GM13976 (cell line): ENCODE measurements around the gene HOXA5.

Experiments
- DNase-seq: peaks from one replicate; pipeline ENCODE4 v3.0.0; 2012; ENCODE audit warnings: low spot score
- in situ Hi-C: fragments of 300-500 bp; cut with MboI; formaldehyde crosslinking; loops from one replicate; pipeline ENCODE4 v1.12.0; 2022; ENCODE audit warnings: low sequenced_read_pairs, mixed read lengths, inconsistent platforms; ENCODE audit not compliant: unreplicated experiment
- TF ChIP-seq, protein P1 (sequence below): IDR thresholded peaks from 2 replicates; pipeline ENCODE4 v1.5.1; 2012; ENCODE audit warnings: borderline replicate concordance, mild to moderate bottlenecking; ENCODE audit not compliant: insufficient read depth; ENCODE audit errors: extremely low read depth, missing control alignments, control extremely low read depth

The HOXA5 gene

DNA sequence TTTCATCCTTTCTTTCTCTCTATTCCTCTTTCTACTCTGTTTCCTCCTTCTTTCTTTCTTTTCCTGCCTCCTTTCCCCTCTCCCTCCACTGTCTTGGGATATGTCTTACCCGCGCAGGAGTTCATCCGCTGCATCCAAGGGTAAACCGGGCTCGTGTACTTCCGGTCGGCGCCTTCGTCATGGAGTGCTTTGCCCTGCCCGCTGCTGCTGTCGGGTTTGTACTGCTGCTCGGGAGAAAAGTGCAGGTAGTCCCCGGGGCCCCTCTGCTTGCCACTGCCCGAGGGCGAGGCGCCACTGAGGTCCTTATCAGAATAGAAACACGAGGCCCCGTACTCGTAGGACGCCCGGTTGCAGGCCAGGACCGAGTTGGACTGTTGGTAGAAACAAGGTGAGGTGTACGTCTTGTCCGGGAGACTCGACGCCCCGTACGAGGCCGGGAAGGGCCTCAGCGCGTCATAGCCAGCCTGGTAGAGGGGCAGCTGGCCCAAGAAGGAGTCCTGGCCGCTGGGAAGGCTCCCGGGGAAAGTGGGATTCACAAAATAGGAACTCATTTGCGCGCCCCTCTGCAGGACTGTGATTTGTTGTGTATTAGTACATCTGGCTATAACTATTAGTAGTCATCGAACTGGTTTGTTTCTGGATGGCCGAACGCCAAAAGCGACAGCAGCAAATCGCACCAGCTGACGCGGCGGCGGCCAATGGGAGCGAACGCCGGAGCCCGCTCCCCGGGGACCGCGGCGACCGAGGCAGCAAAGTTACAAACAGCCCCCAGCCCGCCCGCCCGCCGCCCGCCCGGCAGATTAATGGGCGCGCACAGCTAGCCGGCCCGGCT is 3.9 kb upstream of the HOXA5 start, which contains the start of gene HOXA6:
TSS of gene HOXA6 (minus strand) at position 576 of the 832 bp plus-strand sequence. CDS start at position 551, 25 bp downstream.
- TF ChIP-seq, protein P1, sequence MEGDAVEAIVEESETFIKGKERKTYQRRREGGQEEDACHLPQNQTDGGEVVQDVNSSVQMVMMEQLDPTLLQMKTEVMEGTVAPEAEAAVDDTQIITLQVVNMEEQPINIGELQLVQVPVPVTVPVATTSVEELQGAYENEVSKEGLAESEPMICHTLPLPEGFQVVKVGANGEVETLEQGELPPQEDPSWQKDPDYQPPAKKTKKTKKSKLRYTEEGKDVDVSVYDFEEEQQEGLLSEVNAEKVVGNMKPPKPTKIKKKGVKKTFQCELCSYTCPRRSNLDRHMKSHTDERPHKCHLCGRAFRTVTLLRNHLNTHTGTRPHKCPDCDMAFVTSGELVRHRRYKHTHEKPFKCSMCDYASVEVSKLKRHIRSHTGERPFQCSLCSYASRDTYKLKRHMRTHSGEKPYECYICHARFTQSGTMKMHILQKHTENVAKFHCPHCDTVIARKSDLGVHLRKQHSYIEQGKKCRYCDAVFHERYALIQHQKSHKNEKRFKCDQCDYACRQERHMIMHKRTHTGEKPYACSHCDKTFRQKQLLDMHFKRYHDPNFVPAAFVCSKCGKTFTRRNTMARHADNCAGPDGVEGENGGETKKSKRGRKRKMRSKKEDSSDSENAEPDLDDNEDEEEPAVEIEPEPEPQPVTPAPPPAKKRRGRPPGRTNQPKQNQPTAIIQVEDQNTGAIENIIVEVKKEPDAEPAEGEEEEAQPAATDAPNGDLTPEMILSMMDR = no peak
- in situ Hi-C loops = no loop called here
- no peak for DNase-seq

DNA sequence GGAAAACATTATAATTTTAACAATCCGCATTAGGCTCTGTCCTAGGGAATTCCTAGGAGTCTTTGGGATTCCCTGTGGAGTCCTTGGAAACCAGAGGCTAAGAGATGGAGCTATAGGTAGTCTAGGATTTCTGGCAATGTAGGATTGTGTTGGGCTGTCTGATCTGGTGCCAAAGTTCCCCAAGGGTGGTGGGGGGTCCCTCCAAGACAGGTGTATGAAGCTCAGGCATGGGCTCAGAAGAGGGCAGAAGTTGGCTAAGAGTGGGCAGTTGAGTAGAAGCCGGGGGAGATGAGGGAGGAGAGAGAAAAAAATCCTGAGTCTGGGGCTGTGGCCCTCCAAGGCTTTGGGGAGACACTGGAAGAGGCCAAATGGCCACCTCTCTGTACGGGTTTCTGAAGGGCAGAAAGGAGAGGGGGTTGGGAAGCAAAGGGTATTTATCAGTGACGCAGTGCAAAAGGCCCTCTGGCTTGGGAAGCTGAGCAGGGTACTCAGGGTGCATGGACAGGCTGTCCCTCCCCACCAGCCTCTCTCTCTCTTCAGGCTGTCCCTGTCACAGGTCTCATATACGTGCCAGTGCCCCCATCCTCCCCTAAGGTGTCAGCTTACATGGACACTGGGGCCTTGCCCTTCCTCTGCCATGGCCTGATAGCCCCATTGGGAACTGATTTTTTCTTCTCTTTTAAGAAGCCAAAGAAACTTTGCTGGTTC is 3.2 kb upstream of the HOXA5 start:
- in situ Hi-C loops = no loop called here
- TF ChIP-seq, protein P1 = no peak
- no peak for DNase-seq

DNA sequence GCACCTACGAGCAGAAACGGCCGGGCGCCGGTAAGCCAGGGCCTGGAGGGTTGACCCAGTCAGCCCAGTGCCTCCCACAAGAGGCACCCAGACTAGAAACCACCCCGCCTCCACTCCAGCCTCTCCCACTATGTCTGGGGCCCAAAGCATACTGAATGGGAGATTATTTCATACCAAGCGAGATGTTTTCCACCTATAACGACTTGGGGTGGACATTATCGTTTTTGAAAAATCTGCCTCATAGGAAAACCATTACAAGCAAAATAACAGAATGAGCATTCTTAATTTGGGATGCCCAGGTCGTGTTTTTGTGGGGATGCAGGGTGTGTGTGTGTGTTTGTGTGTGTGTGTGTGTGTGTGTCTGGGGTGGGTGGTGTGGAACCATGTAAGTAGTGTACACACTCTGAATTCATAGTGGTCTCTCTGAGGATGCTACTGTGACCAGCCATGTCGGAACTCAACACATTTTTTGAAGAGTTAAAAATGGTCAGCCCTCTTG is 2.5 kb upstream of the HOXA5 start:
- in situ Hi-C loops = no loop called here
- TF ChIP-seq, protein P1 = no peak
- DNase-seq = no peak

DNA sequence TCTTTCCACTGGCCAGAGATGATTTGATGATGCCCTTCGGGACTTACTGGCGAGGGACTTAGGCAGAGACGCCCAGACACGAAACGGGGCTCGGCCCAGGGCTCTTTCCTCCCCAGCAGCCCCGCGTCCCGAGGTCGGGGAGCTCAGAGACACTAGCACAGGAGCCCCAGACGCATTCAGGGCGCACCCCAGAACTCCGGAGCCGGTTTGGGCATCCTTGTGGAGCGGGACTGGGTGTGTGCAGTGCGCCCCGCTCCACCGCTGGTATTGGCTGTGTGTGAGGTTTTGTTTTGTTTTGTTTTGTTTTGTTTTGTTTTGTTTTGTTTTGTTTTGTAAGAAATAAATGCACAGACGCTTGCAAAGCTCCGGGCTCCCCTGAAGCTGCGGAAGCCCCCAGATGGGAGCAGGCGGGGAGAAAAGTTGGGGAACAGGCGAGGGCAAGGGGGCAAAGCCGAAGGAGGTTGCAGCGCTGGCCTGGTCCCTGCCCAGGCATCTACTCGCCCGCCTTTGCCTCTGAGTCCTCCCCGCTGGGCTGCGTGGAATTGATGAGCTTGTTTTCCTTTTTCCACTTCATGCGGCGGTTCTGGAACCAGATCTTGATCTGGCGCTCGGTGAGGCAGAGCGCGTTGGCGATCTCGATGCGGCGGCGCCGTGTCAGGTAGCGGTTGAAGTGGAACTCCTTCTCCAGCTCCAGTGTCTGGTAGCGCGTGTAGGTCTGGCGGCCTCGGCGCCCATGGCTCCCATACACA is 1.9 kb upstream of the HOXA5 start:
- peak; percentile 20 for DNase-seq
- in situ Hi-C loops = no loop called here
- TF ChIP-seq, protein P1 = no peak

DNA sequence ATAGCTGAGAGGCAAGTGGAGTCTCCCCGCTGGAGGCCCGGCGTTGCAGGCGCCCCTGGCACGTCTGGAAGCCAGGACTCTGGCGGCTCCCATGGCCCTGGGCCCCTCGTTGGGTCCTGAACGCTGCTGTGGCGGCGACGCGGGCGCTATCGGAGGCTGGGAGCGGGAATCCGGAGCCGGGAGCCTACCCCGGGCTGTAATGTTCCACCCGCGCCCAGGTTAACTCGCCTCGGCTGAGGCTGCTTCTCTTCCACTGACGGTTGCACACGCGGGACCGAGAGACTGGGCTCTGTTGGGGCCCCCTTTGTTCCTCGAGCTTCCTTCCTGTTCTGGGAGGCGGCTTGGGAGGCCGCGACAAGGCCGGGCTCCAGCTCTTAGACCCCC is 1.3 kb upstream of the HOXA5 start:
- TF ChIP-seq, protein P1 = no peak
- in situ Hi-C loops = no loop called here
- no peak for DNase-seq
